ENCODE data around the gene GORASP1.

- TF ChIP-seq ZC3H4 (CRISPR knock-in tag; IDR thresholded peaks at IDR 0.05; ENCODE audit: borderline replicate concordance) (no peak), CTCF (CRISPR knock-in tag; IDR thresholded peaks at IDR 0.05) (no peak), STAT6 (CRISPR knock-in tag; IDR thresholded peaks at IDR 0.05; ENCODE audit: borderline replicate concordance) (no peak), KIAA2018 (CRISPR knock-in tag; IDR thresholded peaks at IDR 0.05; ENCODE audit: borderline replicate concordance) (no peak)
Observed at GRCh38 chr3:39097716-39098472, 9.5 kb downstream of the GORASP1 start.
